Measurements from ENCODE around the gene CDH23. TPM values are rescaled to one million over a fixed set of nuclear protein-coding genes. Genes with fewer than 3 reads are reported as not detected.

Gene CDH23
- total RNA-seq, 2 experiments from 2014 or later = 4.0 to 4.5 TPM

DNA sequence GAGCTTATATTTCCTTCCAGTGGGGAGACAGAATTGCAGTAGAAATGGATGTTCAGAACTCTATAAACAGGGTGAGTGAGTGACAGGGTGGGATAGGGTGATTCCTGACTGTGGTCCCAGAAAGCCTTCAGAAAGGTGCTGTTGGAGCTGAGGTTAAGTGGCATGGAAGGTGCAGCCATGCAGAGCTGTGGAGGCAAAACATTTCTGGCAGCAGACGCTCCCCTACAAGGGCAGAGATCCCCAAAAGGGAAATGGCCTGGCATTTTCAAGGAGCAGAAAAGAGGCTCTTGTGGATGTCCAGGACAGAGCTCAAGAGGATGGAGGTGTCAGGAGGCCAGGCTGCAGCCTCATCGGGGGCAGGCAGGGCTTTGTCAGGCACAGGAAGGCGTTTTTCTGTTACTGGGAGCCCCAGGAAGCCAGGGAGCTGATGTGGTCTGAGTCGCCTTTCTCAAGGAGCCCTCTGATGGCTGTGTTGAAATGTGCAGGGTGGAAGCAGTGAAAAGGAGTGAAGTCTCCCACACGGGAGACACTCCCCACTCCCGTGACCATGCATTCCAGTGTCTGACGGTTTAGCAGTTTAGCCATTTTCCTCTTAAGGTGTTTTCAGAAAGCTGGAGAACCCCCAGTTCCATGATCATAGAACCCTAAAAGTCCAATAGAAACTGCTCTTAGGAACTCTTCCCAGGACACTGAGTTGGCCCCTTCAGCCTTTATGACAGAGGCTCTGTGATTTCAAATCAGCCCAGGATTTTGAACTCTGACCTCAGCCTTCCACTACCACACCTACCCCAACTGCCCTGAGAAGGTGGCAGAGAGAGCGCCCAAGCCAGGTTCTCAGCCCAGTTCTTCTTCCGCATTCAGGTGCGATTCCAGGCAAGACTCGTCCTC, 226.6 kb downstream of the CDH23 start:
- Mint-ChIP-seq H3K27ac (no peak overlapping the region), H3K4me3 (no peak overlapping the region), H3K9me3 (no peaks in the 10 kb centered on the region), H3K4me1 (no peaks in the 10 kb centered on the region), H3K27me3 (peaks cover 2% of the 10 kb centered on the region), H3K36me3 (ENCODE audit: low read depth) (no peaks in the 10 kb centered on the region)
- DNase-seq = peak; percentile 13
- CTCF ChIA-PET = no interaction called here
- POLR2A ChIA-PET = no interaction called here

DNA sequence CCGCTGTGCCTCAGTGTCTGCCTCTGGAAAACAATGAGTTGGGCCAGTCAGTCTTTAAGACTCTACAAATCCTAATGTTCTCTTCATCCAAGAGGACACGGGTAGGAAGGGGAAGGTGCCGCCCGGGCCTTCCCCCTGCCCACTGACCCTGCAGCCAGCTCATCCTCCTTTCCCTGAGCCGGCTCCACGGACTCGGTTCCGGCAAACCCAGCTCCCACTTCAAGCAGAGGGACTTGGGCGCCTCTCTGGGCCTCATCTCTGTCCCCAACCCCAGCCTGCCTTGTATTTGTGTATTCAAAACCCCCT, 227.2 kb downstream of the CDH23 start:
- no peak for DNase-seq
- Mint-ChIP-seq H3K4me3 (no peak overlapping the region), H3K4me1 (no peaks in the 10 kb centered on the region), H3K27ac (no peak overlapping the region), H3K27me3 (peaks cover 2% of the 10 kb centered on the region), H3K36me3 (ENCODE audit: low read depth) (no peaks in the 10 kb centered on the region), H3K9me3 (no peaks in the 10 kb centered on the region)
- ChIA-PET POLR2A (no interaction called here), CTCF (interaction anchor here (1.0 kb wide), 1 partner anchor 239 kb away, joined by 3 read pairs; no protein-coding TSS in a partner anchor)

DNA sequence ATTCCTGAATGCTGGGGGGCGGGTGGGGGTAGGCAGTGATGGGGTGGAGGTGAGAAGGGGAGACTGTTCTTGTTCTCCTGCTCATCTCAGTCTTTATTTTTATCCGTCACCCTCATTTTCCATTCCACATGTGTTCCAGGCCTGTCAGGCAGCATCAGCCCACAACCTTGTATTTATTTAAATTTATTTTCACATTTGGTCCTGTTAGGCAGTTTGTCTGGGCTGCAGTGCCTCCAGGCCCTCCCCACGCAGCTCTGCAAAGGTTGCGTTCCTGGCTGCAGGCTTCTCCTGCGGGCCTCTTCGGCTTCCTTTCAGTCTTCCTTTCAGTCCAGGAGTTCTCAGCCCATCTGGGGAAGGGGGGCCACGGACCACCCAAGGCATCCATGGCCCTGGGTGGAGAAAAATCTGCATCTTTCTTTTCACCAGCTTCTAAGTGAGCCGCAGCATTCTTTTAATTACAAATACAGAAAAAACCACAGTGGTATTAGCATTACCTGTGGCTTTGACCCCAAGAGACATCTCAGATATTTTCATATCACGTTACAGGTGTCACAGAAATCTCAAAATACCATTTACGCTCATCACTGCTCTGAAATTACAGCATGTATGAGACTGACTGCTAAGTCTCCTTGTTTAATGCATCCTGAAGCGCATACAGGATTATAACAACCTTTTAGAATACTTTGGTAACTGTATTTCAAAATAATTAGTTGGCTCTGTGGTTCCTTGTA, 228.9 kb downstream of the CDH23 start:
- ChIA-PET POLR2A (no interaction called here), CTCF (no interaction called here)
- DNase-seq = no peak
- Mint-ChIP-seq H3K36me3 (ENCODE audit: low read depth) (no peaks in the 10 kb centered on the region), H3K27ac (no peak overlapping the region), H3K27me3 (peaks cover 2% of the 10 kb centered on the region), H3K9me3 (no peaks in the 10 kb centered on the region), H3K4me1 (no peaks in the 10 kb centered on the region), H3K4me3 (no peak overlapping the region)

GRCh38 chr10:71627230-71627939, 230.7 kb downstream of the CDH23 start:
- Mint-ChIP-seq H3K27ac (no peak overlapping the region), H3K27me3 (no peaks in the 10 kb centered on the region), H3K36me3 (ENCODE audit: low read depth) (no peaks in the 10 kb centered on the region), H3K4me1 (no peaks in the 10 kb centered on the region), H3K9me3 (no peaks in the 10 kb centered on the region), H3K4me3 (no peak overlapping the region)
- POLR2A ChIA-PET = no interaction called here
- no peak for DNase-seq
- CTCF ChIA-PET = interaction anchor here (1.0 to 1.1 kb wide), 2 partner anchors 73 to 453 kb away, joined by 3 to 4 read pairs; no protein-coding TSS in a partner anchor

DNA sequence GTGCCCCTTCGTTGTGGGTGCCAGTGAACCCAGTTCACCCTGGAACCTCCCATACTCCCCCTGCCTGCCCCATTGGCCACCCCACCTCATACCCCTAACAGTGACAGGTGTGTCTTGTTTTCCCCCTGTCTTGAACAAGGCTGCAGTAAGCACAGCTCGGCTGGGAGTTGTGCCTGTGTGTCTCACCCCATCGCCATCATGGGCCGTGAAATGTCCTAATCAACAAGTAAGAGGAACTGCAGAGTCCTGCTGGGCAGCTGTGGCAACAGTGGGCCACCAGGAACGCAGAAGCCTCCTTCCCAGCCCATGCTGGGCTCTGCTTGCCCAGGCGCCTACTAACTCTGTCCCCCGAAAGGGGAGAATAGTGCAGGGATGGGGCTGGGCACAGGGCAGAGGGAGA, 231.2 kb downstream of the CDH23 start:
- Mint-ChIP-seq H3K9me3 (no peaks in the 10 kb centered on the region), H3K27ac (no peak overlapping the region), H3K4me3 (no peak overlapping the region), H3K27me3 (no peaks in the 10 kb centered on the region), H3K36me3 (ENCODE audit: low read depth) (no peaks in the 10 kb centered on the region), H3K4me1 (no peaks in the 10 kb centered on the region)
- no peak for DNase-seq
- ChIA-PET POLR2A (no interaction called here), CTCF (interaction anchor here (1.1 kb wide), 1 partner anchor 454 kb away, joined by 3 read pairs; no protein-coding TSS in a partner anchor)

GRCh38 chr10:71629131-71629530, 232.4 kb downstream of the CDH23 start:
- no peaks in the 10 kb centered on the region for H3K36me3 Mint-ChIP-seq (ENCODE audit: low read depth)
- DNase-seq = no peak
- H3K4me1 Mint-ChIP-seq = no peaks in the 10 kb centered on the region
- ChIA-PET POLR2A (no interaction called here), CTCF (no interaction called here)
- H3K4me3 Mint-ChIP-seq = no peak overlapping the region
- no peaks in the 10 kb centered on the region for H3K9me3 Mint-ChIP-seq
- H3K27ac Mint-ChIP-seq = no peak overlapping the region
- H3K27me3 Mint-ChIP-seq = no peaks in the 10 kb centered on the region

DNA sequence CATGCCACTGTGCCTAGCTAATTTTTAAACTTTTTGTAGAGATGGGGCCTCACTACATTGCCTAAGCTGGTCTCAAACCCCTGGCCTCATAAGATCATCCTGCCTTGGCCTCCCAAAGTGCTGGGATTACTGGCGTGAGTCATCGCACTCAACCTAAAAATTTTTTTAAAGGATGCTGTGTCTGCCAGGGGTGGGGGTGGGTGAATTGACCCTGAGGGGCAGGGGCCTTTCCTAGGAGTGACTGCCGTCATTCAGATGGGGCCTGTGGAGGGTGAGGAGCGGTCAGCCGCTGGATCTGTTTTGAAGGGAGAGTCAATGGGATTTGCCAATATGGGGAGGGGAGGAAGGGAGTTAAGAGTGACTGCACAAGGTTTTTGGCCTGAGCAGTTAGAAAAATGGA, 233.4 kb downstream of the CDH23 start:
- Mint-ChIP-seq H3K36me3 (ENCODE audit: low read depth) (no peaks in the 10 kb centered on the region), H3K4me1 (no peaks in the 10 kb centered on the region), H3K9me3 (no peaks in the 10 kb centered on the region), H3K27me3 (no peaks in the 10 kb centered on the region), H3K4me3 (no peak overlapping the region), H3K27ac (no peak overlapping the region)
- CTCF ChIA-PET = interaction anchor here (1.6 kb wide), 1 partner anchor 12 kb away, joined by 6 read pairs; no protein-coding TSS in a partner anchor
- no peak for DNase-seq
- POLR2A ChIA-PET = no interaction called here

DNA sequence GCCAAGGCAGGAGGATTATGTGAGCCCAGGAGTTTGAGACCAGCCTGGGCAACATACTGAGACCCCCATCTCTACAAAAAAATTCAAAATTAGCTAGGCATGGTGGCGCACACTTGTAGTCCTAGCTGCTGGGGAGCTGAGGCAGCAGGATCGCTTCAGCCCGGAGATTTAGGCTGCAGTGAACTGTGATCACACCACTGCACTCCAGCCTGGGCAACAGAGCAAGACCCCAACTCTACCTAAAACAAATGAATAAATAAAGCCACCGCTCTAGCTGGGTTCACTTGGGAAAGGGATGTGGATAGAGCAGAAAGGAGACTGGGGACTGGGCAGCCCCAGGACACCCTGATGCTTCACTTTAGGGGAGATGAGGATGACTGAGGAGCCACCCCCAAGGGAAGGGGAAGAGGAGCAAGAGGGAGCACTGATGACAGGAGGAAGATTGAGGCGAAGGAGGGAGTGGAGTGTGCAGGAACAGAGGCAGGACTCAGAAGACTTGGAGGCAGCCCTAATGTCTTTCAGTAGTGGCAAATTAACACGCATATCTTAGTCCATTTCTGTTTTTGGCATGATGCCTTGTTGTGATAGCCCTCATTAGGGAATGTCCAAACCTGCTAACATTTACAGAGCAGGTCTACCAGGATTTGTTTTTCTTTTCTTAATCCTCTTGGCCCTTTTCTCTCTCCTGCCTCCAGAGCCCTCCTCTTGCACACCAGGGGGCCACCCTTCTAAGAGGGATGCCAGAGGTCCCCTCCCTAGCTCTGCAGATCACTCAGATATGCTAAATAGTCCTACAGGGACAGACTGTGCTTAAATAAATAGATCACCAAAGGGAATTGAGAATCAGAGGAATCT, 234.5 kb downstream of the CDH23 start:
- CTCF ChIA-PET = interaction anchor here (1.6 kb wide), 1 partner anchor 11 kb away, joined by 6 read pairs; no protein-coding TSS in a partner anchor
- no peak overlapping the region for H3K27ac Mint-ChIP-seq
- no peaks in the 10 kb centered on the region for H3K9me3 Mint-ChIP-seq
- no peak overlapping the region for H3K4me3 Mint-ChIP-seq
- no peaks in the 10 kb centered on the region for H3K27me3 Mint-ChIP-seq
- H3K36me3 Mint-ChIP-seq (ENCODE audit: low read depth) = no peaks in the 10 kb centered on the region
- POLR2A ChIA-PET = no interaction called here
- no peak for DNase-seq
- H3K4me1 Mint-ChIP-seq = no peaks in the 10 kb centered on the region

- Mint-ChIP-seq H3K9me3 (no peaks in the 10 kb centered on the region), H3K4me1 (no peaks in the 10 kb centered on the region), H3K36me3 (ENCODE audit: low read depth) (no peaks in the 10 kb centered on the region), H3K27me3 (no peaks in the 10 kb centered on the region), H3K27ac (no peak overlapping the region), H3K4me3 (no peak overlapping the region)
- ChIA-PET CTCF (no interaction called here), POLR2A (no interaction called here)
- DNase-seq = no peak
Observed at GRCh38 chr10:71632200-71632820, 235.6 kb downstream of the CDH23 start.

DNA sequence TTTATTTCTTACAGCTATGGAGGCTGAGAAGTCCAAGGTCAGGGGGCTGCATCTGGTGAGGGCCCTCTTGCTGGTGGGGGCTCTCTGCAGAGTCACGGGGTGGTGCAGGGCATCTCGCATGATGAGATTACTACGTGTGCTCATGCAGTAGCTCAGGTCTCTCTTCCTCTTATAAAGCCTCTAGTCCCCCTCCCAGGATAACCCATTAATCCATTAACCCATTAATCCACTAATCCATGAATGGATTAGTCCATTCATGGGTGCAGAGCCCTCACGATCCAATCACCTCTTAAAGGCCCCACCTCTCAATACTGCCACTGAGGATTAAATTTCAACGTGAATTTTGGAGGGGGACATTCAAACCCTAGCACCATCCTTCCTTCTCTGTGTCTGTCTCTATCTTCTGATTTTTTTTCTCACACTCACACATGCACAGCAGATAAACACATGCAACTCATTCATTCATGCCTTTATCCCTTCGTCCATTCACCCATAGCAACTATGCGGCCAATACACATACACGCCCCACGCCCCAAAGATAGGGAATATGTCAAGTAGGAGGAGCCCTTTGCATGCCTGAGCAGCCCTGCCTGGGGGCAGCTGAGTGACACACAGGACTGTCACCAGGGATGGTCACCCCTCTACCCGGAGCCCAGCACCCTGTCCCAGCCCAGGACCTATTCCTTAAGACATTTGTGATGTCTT, 236.3 kb downstream of the CDH23 start:
- Mint-ChIP-seq H3K27ac (no peak overlapping the region), H3K9me3 (no peaks in the 10 kb centered on the region), H3K4me3 (no peak overlapping the region), H3K36me3 (ENCODE audit: low read depth) (no peaks in the 10 kb centered on the region), H3K4me1 (peaks cover 3% of the 10 kb centered on the region), H3K27me3 (no peaks in the 10 kb centered on the region)
- CTCF ChIA-PET = interaction anchor here (0.8 kb wide), 1 partner anchor 64 kb away, joined by 4 read pairs; no protein-coding TSS in a partner anchor
- POLR2A ChIA-PET = no interaction called here
- DNase-seq = no peak

DNA sequence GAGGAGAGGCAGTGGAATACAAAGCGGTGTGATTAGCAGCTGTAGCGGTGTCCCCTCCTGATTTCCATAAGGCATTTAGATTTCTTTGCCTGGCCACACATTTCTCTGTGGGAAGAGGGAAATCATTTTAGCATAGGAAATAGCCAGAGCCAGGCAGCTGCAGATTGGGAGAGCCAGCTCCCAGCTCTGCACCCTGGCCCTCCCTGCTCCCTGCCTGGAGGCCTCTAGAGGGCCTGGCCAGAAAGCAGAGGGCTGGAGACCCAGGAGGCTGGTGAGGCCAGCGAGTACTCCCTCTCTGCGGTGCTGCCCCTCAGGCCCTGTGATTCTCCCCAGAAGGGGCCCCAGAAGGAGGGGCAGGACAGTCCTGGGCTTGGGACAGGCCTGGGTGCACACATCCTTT, 237.2 kb downstream of the CDH23 start:
- Mint-ChIP-seq H3K27ac (no peak overlapping the region), H3K9me3 (no peaks in the 10 kb centered on the region), H3K4me1 (peaks cover 6% of the 10 kb centered on the region), H3K4me3 (no peak overlapping the region), H3K36me3 (ENCODE audit: low read depth) (no peaks in the 10 kb centered on the region), H3K27me3 (no peaks in the 10 kb centered on the region)
- DNase-seq = no peak
- POLR2A ChIA-PET = no interaction called here
- CTCF ChIA-PET = interaction anchor here (0.8 kb wide), 1 partner anchor 63 kb away, joined by 4 read pairs; no protein-coding TSS in a partner anchor

All from activated CD4-positive, alpha-beta T cell treated with anti-CD3 and anti-CD28 coated beads, Interleukin-2, amount 10 ng/mL, durations not matched to agents 7 days and 5 days (primary cell).